BJ (cell line): ENCODE results near the gene ADAT3. TPM values are rescaled to one million over a fixed set of nuclear protein-coding genes. Genes with fewer than 3 reads are reported as not detected.

Source experiments
- CTCF ChIA-PET: fragments of 350-600 bp; formaldehyde crosslinking; extraction: SDS; loops from one replicate; lab custom pipeline; 2021; ENCODE audit warnings: antibody characterized with exemption, inconsistent platforms; lab: Yijun Ruan, JAX
- POLR2A ChIA-PET: fragments of 300-600 bp; sonication (Branson Sonifier 250); formaldehyde crosslinking; extraction: SDS; loops from one replicate; lab custom pipeline; 2021; ENCODE audit warnings: antibody characterized with exemption; lab: Charles Lee
- DNase-seq: peaks from one replicate; pipeline ENCODE4 v3.0.0-alpha.2; 2011; ENCODE audit warnings: low read depth
- H3K27me3 ChIP-seq: 2 replicates; pipeline ENCODE4 v1.6.0; 2011; ENCODE audit warnings: low read length; ENCODE audit not compliant: control insufficient read depth, insufficient read depth
- H3K36me3 ChIP-seq: 2 replicates; pipeline ENCODE4 v1.5.1; 2011; ENCODE audit warnings: low read length; ENCODE audit not compliant: control insufficient read depth, insufficient read depth
- H3K4me3 ChIP-seq: 2 replicates; pipeline ENCODE4 v1.5.1; 2011; ENCODE audit warnings: low read depth, mild to moderate bottlenecking, control low read depth, low read length
- polyA plus RNA-seq: library from polyadenylated mRNA; depleted of rRNA; stranded (reverse); fragments of >200 nt; gene quantifications from 2 replicates; pipeline ENCODE4 v1.2.3, GENCODE V29; 2011
- TF ChIP-seq, protein P1 (sequence below): IDR thresholded peaks from 2 replicates; pipeline ENCODE4 v1.5.1; 2011; ENCODE audit warnings: low read depth, mild to moderate bottlenecking, control low read depth, inconsistent platforms, low read length, moderate library complexity; ENCODE audit not compliant: insufficient read depth

The ADAT3 gene
- polyA plus RNA-seq, 1 experiment = 0.64 TPM

DNA sequence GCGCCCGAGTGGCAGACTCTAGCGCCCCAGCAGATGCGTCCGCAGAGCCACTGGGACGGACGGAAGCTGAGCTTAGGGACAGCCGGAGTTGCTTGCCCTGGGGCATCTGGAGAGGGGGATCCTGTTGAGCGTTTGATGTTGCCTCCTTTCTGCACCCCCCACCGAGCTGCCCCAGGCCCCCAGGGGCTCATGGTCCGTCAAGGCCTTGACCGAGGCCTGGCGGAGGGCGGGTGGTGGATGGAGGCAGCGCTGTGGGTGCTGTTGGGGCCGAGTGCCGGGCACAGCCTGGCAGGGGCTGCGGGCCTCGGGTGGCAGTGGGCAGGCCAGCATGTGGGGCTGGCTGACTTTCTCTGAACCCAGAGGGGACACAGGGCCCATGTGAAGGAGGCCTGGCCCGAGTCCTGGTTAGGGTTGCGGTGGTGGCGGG is 38.5 kb downstream of the ADAT3 start:
- Histone ChIP-seq H3K4me3 (no peak overlapping the region), H3K27me3 (no peaks in the 10 kb centered on the region), H3K36me3 (no peaks in the 10 kb centered on the region; the same call in none of the 2 replicates)
- CTCF ChIA-PET = interaction anchor here (1.2 kb wide), 1 partner anchor 14 kb away, joined by 5 read pairs; no protein-coding TSS in a partner anchor
- TF ChIP-seq, protein P1, sequence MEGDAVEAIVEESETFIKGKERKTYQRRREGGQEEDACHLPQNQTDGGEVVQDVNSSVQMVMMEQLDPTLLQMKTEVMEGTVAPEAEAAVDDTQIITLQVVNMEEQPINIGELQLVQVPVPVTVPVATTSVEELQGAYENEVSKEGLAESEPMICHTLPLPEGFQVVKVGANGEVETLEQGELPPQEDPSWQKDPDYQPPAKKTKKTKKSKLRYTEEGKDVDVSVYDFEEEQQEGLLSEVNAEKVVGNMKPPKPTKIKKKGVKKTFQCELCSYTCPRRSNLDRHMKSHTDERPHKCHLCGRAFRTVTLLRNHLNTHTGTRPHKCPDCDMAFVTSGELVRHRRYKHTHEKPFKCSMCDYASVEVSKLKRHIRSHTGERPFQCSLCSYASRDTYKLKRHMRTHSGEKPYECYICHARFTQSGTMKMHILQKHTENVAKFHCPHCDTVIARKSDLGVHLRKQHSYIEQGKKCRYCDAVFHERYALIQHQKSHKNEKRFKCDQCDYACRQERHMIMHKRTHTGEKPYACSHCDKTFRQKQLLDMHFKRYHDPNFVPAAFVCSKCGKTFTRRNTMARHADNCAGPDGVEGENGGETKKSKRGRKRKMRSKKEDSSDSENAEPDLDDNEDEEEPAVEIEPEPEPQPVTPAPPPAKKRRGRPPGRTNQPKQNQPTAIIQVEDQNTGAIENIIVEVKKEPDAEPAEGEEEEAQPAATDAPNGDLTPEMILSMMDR = no peak
- DNase-seq = no peak
- POLR2A ChIA-PET = no interaction called here

DNA sequence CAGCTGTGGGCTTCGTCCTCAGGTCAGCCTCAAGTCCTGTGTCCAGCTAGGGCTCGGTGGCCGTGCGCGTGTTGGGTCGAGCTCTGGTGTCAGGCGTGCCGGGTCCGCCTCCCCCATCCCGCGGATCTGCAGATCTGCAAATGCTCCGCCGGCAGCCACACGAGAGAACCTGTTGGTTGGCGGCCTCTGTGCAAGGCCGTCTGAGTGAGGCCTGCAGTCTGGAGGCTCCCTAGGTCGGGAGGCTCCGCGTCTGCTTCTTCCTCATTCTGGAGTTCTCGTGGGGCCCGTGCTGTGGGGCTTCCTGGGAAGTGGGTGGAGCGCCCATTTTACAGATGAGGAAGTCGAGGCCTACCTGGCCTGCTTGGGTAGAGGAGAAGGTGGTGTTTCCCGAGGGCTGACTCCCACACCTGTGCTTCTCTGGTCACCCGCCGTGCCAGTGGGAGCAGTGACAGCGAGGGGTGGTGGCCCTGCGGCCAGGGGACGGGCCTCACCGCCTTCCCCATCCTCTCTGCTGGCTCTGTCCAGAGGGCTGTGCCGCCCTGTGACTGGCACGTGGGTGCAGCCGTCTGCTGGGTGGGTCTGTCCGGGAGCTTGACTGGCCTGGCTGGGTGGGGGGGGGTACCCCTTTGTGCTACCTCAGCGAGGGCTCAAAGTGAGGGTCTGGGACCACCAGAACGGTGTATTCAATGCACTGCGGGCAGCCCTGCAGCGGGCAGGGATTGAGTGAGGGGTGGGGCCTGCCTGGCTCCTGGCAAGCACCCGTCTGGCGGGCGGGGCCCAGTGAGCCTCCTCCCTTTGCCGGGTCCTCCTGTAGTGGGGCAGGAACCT is 39.1 kb downstream of the ADAT3 start:
- TF ChIP-seq, protein P1 = no peak
- H3K4me3 ChIP-seq = no peak overlapping the region
- CTCF ChIA-PET = interaction anchor here (1.2 kb wide), 1 partner anchor 14 kb away, joined by 5 read pairs; no protein-coding TSS in a partner anchor
- POLR2A ChIA-PET = no interaction called here
- no peak for DNase-seq
- no peaks in the 10 kb centered on the region; the same call in none of the 2 replicates for H3K36me3 ChIP-seq
- H3K27me3 ChIP-seq = no peaks in the 10 kb centered on the region

DNA sequence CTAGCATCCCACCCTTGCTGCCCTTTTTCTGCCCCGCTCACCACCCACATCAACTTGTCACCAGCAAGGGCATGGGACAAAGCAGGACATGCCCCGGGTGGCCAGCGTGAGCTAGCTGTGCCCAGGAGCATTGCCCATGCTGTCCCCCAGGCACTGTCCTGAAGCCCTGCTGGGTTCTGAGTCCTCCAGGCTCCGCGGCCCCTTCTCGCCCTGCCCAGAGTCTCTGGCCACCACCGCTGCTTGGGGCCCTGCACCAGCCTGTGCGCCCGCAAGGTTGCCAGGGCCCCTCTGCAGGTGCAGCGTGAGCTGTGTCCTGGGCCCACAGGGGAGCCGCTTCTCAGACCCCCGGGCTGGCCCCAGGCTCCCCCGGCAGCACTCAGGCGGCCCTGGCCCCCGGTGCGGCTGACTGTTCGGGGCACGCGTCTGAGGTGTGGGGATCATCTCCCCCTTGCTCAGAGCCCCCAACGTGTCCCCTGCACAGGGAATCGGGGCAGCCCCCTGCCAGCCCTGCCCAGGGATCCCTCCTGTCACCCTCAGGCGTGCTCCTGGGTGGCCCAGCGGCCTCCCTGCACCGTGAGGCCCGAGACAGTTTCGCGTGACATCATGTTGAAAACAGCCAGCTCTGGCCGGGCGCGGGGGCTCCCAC is 39.8 kb downstream of the ADAT3 start:
- TF ChIP-seq, protein P1 = no peak
- peaks cover 2% of the 10 kb centered on the region for H3K36me3 ChIP-seq
- ChIA-PET POLR2A (no interaction called here), CTCF (interaction anchor here (0.7 kb wide), 1 partner anchor 21 kb away, joined by 3 read pairs; no protein-coding TSS in a partner anchor)
- no peak for DNase-seq
- no peak overlapping the region for H3K4me3 ChIP-seq
- no peaks in the 10 kb centered on the region for H3K27me3 ChIP-seq

DNA sequence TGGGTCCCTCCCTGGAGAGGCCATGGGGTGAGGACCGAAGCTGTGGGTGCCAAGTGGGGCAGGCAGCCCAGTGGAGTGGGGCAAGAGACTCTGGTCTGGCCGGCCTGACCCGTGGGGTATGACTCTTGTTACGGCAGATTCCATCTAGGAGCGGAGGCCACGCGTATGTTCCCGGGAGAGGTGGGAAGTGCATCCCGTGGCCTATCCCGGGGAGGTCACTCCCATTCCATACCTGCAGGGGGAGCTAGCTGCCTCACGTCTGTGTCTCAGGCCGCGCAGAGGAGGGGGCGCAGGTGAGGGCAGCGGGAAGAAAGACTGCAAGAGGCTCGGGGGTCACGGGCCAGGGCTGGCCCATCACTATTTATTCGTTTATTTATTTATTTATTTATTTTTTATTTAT is 40.7 kb downstream of the ADAT3 start:
- POLR2A ChIA-PET = no interaction called here
- CTCF ChIA-PET = interaction anchor here (1.0 kb wide), 1 partner anchor 16 kb away, joined by 3 read pairs; no protein-coding TSS in a partner anchor
- DNase-seq = no peak

More for the DNA sequence above, 40.7 kb downstream of the ADAT3 start:
- Histone ChIP-seq H3K4me3 (no peak overlapping the region), H3K27me3 (no peaks in the 10 kb centered on the region), H3K36me3 (peaks cover 4% of the 10 kb centered on the region)
- TF ChIP-seq, protein P1 = peak; percentile 67
